Upper lobe of left lung (tissue), 4 donors: ENCODE data around the gene SGTA.

Experiments
- POLR2A ChIP-seq, 4 donors: fragments of 450-650 bp; IDR thresholded peaks; one replicate each; pipeline ENCODE4 v1.5.1; 2016 to 2017; ENCODE audit warnings: antibody characterized with exemption in 4 of 4, mild to moderate bottlenecking in 2 of 4
- TF ChIP-seq, protein P1 (sequence below), 6 experiments: fragments of 450-650 bp in 4 of 6; fragments of 200-600 bp in 2 of 6; sonication (generic) in 2 of 6; IDR thresholded peaks; one replicate each; pipeline ENCODE4 v1.5.1; 2016 to 2019; ENCODE audit warnings: antibody characterized with exemption in 6 of 6

DNA sequence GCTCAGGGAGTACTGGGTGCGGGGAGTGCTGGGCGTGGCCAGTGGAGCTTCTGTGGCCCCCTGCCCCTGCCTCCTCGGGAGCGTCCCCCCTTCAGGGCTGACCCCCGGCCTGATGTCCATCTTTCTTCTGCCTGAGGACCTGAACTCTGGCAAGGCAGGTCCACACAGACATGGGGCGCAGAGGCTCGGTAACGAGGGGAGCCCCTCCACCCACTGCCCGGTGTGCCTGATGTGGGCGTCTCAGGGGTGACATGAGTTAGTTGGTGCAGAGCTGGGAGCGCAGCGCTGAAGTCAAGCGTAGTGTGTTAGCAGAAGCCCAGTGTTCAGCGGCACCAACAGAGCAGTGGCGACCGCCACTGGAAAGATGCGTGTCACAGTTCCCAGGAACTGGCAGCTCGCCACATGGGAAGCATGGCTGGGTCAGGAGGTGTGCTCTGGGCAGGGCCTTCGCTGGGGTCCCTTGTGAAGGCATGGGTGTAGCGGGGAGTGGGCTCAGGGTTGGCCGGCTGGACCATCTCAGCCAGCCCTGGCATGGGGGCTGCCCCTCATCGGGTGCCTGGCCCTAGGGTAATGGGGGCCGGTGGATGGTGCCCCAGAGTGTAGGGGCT lies 13.7 kb upstream of the SGTA start:
- TF ChIP-seq POLR2A (IDR thresholded peaks at IDR 0.05) = no peak
- TF ChIP-seq, protein P1, sequence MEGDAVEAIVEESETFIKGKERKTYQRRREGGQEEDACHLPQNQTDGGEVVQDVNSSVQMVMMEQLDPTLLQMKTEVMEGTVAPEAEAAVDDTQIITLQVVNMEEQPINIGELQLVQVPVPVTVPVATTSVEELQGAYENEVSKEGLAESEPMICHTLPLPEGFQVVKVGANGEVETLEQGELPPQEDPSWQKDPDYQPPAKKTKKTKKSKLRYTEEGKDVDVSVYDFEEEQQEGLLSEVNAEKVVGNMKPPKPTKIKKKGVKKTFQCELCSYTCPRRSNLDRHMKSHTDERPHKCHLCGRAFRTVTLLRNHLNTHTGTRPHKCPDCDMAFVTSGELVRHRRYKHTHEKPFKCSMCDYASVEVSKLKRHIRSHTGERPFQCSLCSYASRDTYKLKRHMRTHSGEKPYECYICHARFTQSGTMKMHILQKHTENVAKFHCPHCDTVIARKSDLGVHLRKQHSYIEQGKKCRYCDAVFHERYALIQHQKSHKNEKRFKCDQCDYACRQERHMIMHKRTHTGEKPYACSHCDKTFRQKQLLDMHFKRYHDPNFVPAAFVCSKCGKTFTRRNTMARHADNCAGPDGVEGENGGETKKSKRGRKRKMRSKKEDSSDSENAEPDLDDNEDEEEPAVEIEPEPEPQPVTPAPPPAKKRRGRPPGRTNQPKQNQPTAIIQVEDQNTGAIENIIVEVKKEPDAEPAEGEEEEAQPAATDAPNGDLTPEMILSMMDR (IDR thresholded peaks at IDR 0.05) = no peak
